Measurements from ENCODE around the gene SETBP1.

The SETBP1 gene

GRCh38 chr18:44934901-44935300 is 254.2 kb downstream of the SETBP1 start:
- no peak overlapping the region for H3K4me2 ChIP-seq (ENCODE audit: low read length)
- H3K27ac ChIP-seq: no peak overlapping the region
- H3K9me3 ChIP-seq (ENCODE audit: control insufficient read depth, low read length): peaks cover 2% of the 10 kb centered on the region
- H3K4me3 ChIP-seq (ENCODE audit: low read depth, low read length): no peak overlapping the region
- no peak overlapping the region for H3K9ac ChIP-seq
- H3K27me3 ChIP-seq (ENCODE audit: control insufficient read depth, insufficient read depth, low read length): no peaks in the 10 kb centered on the region
- no peak overlapping the region for H2AFZ ChIP-seq
- no peaks in the 10 kb centered on the region for H3K36me3 ChIP-seq (ENCODE audit: control insufficient read depth, insufficient read depth, low read length)
- TF ChIP-seq CTCF (IDR thresholded peaks at IDR 0.05): no peak
- peaks cover 4% of the 10 kb centered on the region for H3K4me1 ChIP-seq
- peaks cover 11% of the 10 kb centered on the region for H3K79me2 ChIP-seq

DNA sequence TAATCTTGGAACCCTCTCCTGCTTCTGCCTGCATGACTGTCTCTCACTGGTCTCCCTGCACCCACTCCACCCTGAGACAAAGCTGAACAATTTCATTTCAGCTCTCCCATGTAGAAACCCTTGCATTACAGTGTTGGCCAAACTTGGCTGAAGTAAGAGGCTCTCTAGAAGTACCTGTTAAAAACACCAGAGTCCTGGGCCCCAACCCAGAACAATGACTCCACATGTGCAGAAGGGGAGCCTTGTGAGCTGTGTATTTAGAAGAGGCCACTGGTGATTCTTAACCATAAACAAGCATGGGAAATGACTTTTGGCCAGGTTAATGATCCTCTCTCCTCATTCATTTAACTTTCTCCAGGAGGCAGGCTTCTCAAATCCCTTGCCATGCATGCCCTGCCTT is 254.8 kb downstream of the SETBP1 start:
- H3K9me3 ChIP-seq (ENCODE audit: control insufficient read depth, low read length): peaks cover 2% of the 10 kb centered on the region
- H3K4me1 ChIP-seq: peaks cover 4% of the 10 kb centered on the region
- H3K4me3 ChIP-seq (ENCODE audit: low read depth, low read length): no peak overlapping the region
- H3K9ac ChIP-seq: no peak overlapping the region
- peaks cover 11% of the 10 kb centered on the region for H3K79me2 ChIP-seq
- H3K4me2 ChIP-seq (ENCODE audit: low read length): no peak overlapping the region
- no peak overlapping the region for H2AFZ ChIP-seq
- H3K27me3 ChIP-seq (ENCODE audit: control insufficient read depth, insufficient read depth, low read length): no peaks in the 10 kb centered on the region
- TF ChIP-seq CTCF (IDR thresholded peaks at IDR 0.05): no peak
- H3K27ac ChIP-seq: no peak overlapping the region
- H3K36me3 ChIP-seq (ENCODE audit: control insufficient read depth, insufficient read depth, low read length): no peaks in the 10 kb centered on the region

GRCh38 chr18:44936485-44936884 is 255.8 kb downstream of the SETBP1 start:
- Histone ChIP-seq H3K79me2 (peaks cover 11% of the 10 kb centered on the region), H2AFZ (no peak overlapping the region), H3K27me3 (ENCODE audit: control insufficient read depth, insufficient read depth, low read length) (no peaks in the 10 kb centered on the region), H3K9me3 (ENCODE audit: control insufficient read depth, low read length) (peaks cover 2% of the 10 kb centered on the region), H3K9ac (no peak overlapping the region), H3K4me1 (peaks cover 4% of the 10 kb centered on the region), H3K4me2 (ENCODE audit: low read length) (no peak overlapping the region), H3K27ac (no peak overlapping the region), H3K4me3 (ENCODE audit: low read depth, low read length) (no peak overlapping the region), H3K36me3 (ENCODE audit: control insufficient read depth, insufficient read depth, low read length) (no peaks in the 10 kb centered on the region)
- TF ChIP-seq CTCF (IDR thresholded peaks at IDR 0.05): no peak

GRCh38 chr18:44937960-44938719 is 257.5 kb downstream of the SETBP1 start:
- no peak overlapping the region for H3K4me3 ChIP-seq (ENCODE audit: low read depth, low read length)
- no peaks in the 10 kb centered on the region for H3K36me3 ChIP-seq (ENCODE audit: control insufficient read depth, insufficient read depth, low read length)
- no peak overlapping the region for H3K27ac ChIP-seq
- H3K79me2 ChIP-seq: peaks cover 11% of the 10 kb centered on the region
- H3K9me3 ChIP-seq (ENCODE audit: control insufficient read depth, low read length): peaks cover 2% of the 10 kb centered on the region
- H3K4me2 ChIP-seq (ENCODE audit: low read length): no peak overlapping the region
- H3K4me1 ChIP-seq: peaks cover 10% of the 10 kb centered on the region
- H2AFZ ChIP-seq: no peak overlapping the region
- H3K27me3 ChIP-seq (ENCODE audit: control insufficient read depth, insufficient read depth, low read length): no peaks in the 10 kb centered on the region
- no peak overlapping the region for H3K9ac ChIP-seq
- no peak for TF ChIP-seq CTCF (IDR thresholded peaks at IDR 0.05)

Data from parathyroid adenoma (tissue), 2 donors.